H9 (cell line): ENCODE data around the gene TMEM59. TPM values are rescaled to one million over a fixed set of nuclear protein-coding genes. Genes with fewer than 3 reads are reported as not detected.

Source experiments
- DNase-seq: peaks from one replicate; pipeline ENCODE4 v3.0.0-alpha.2; 2017
- H2AFZ ChIP-seq: one replicate; pipeline ENCODE4 v1.6.1; 2013; ENCODE audit warnings: mild to moderate bottlenecking, low read length, control low read depth, moderate library complexity
- H2AK5ac ChIP-seq: 2 replicates; pipeline ENCODE4 v1.6.1; 2013; ENCODE audit warnings: low read length, control low read depth, mixed read lengths; ENCODE audit not compliant: insufficient read length
- H2BK120ac ChIP-seq: one replicate; pipeline ENCODE4 v1.6.1; 2013; ENCODE audit warnings: low read depth, mild to moderate bottlenecking, low read length, control low read depth, inconsistent platforms; ENCODE audit not compliant: poor library complexity, severe bottlenecking
- H2BK12ac ChIP-seq: 2 replicates; pipeline ENCODE4 v1.6.1; 2013; ENCODE audit warnings: low read length, control low read depth, mixed read lengths, low read depth; ENCODE audit not compliant: insufficient read length
- H2BK15ac ChIP-seq: 2 replicates; pipeline ENCODE4 v1.6.1; 2013; ENCODE audit warnings: low read depth, low read length, control low read depth
- H2BK20ac ChIP-seq: one replicate; pipeline ENCODE4 v1.6.1; 2013; ENCODE audit warnings: low read depth, mild to moderate bottlenecking, low read length, control low read depth, inconsistent platforms; ENCODE audit not compliant: poor library complexity, severe bottlenecking
- H2BK5ac ChIP-seq: 2 replicates; pipeline ENCODE4 v1.6.1; 2013; ENCODE audit warnings: low read length, control low read depth, mixed read lengths; ENCODE audit not compliant: insufficient read length
- H3K14ac ChIP-seq: 2 replicates; pipeline ENCODE4 v1.6.1; 2013; ENCODE audit warnings: low read length, control low read depth; ENCODE audit not compliant: insufficient read depth
- H3K18ac ChIP-seq: 2 replicates; pipeline ENCODE4 v1.6.1; 2013; ENCODE audit warnings: low read depth, mild to moderate bottlenecking, mixed read lengths, low read length, control low read depth; ENCODE audit not compliant: insufficient read length
- H3K23ac ChIP-seq: 2 replicates; pipeline ENCODE4 v1.6.1; 2013; ENCODE audit warnings: low read length, control low read depth, mixed read lengths, low read depth; ENCODE audit not compliant: insufficient read length
- H3K23me2 ChIP-seq: 2 replicates; pipeline ENCODE4 v1.6.1; 2013; ENCODE audit warnings: low read depth, mild to moderate bottlenecking, mixed read lengths, low read length, control low read depth; ENCODE audit not compliant: insufficient read length, poor library complexity, severe bottlenecking
- H3K27ac ChIP-seq: 2 replicates; pipeline ENCODE4 v1.5.1; 2013; ENCODE audit warnings: low read length, control low read depth, mixed read lengths, low read depth; ENCODE audit not compliant: insufficient read length
- H3K27me3 ChIP-seq: 2 replicates; pipeline ENCODE4 v1.6.1; 2013; ENCODE audit warnings: low read length, control low read depth, inconsistent platforms; ENCODE audit not compliant: insufficient read depth
- H3K4ac ChIP-seq: 2 replicates; pipeline ENCODE4 v1.6.1; 2013; ENCODE audit warnings: low read depth, mild to moderate bottlenecking, control low read depth, inconsistent platforms, low read length, moderate library complexity
- H3K4me1 ChIP-seq: 2 replicates; pipeline ENCODE4 v1.6.1; 2013; ENCODE audit warnings: low read length, control low read depth, inconsistent platforms; ENCODE audit not compliant: insufficient read depth
- H3K4me2 ChIP-seq: 2 replicates; pipeline ENCODE4 v1.6.1; 2013; ENCODE audit warnings: low read length, control low read depth, mixed read lengths; ENCODE audit not compliant: insufficient read length, insufficient read depth
- H3K56ac ChIP-seq: 2 replicates; pipeline ENCODE4 v1.6.1; 2013; ENCODE audit warnings: low read depth, mild to moderate bottlenecking, mixed read lengths, low read length, control low read depth; ENCODE audit not compliant: insufficient read length
- H3K79me1 ChIP-seq: 2 replicates; pipeline ENCODE4 v1.6.1; 2013; ENCODE audit warnings: low read depth, mild to moderate bottlenecking, moderate library complexity, low read length, control low read depth, inconsistent platforms; ENCODE audit not compliant: insufficient read depth, poor library complexity, severe bottlenecking
- H3K79me2 ChIP-seq: 2 replicates; pipeline ENCODE4 v1.6.1; 2013; ENCODE audit warnings: low read length, control low read depth, inconsistent platforms; ENCODE audit not compliant: insufficient read depth
- H3K9ac ChIP-seq: 2 replicates; pipeline ENCODE4 v1.6.1; 2013; ENCODE audit warnings: low read length, control low read depth, mixed read lengths; ENCODE audit not compliant: insufficient read length; ENCODE audit errors: extremely low read depth
- H3K9me3 ChIP-seq: one replicate; pipeline ENCODE4 v1.6.1; 2013; ENCODE audit warnings: low read depth, low read length, inconsistent platforms; ENCODE audit not compliant: control insufficient read depth
- H3T11ph ChIP-seq: one replicate; pipeline ENCODE4 v1.6.1; 2013; ENCODE audit warnings: mild to moderate bottlenecking, low read length, control low read depth, inconsistent platforms
- H4K20me1 ChIP-seq: one replicate; pipeline ENCODE4 v1.6.1; 2013; ENCODE audit not compliant: control insufficient read depth, insufficient read length, insufficient read depth
- H4K5ac ChIP-seq: 2 replicates; pipeline ENCODE4 v1.6.1; 2013; ENCODE audit warnings: low read depth, mild to moderate bottlenecking, mixed read lengths, low read length, control low read depth; ENCODE audit not compliant: insufficient read length
- H4K8ac ChIP-seq: replicated peaks from 2 replicates; pipeline ENCODE4 v1.6.1; 2013; ENCODE audit warnings: low read length, control low read depth, mixed read lengths, low read depth; ENCODE audit not compliant: insufficient read length
- H4K91ac ChIP-seq: 2 replicates; pipeline ENCODE4 v1.6.1; 2013; ENCODE audit warnings: low read depth, mild to moderate bottlenecking, moderate library complexity, mixed read lengths, low read length, control low read depth; ENCODE audit not compliant: insufficient read length
- H3K27ac Mint-ChIP-seq, 3 experiments: 2 replicates in 2 of 3; 3 replicates in 1 of 3; pipeline ENCODE4 v1.8.0; 2020 to 2021; ENCODE audit warnings: mixed read lengths in 3 of 3, mild to moderate bottlenecking in 1 of 3, moderate library complexity in 1 of 3
- H3K27me3 Mint-ChIP-seq: 2 replicates; pipeline ENCODE4 v1.8.0; 2021; ENCODE audit warnings: low read depth, mild to moderate bottlenecking, moderate library complexity, mixed read lengths
- H3K36me3 Mint-ChIP-seq, 3 experiments: 2 replicates in 2 of 3; 3 replicates in 1 of 3; pipeline ENCODE4 v1.8.0; 2020 to 2021; ENCODE audit warnings: low read depth in 3 of 3, mixed read lengths in 3 of 3; ENCODE audit not compliant: insufficient read depth in 1 of 3
- H3K4me1 Mint-ChIP-seq, 2 experiments: 2 replicates each; pipeline ENCODE4 v1.8.0; 2020; ENCODE audit warnings: mixed read lengths in 2 of 2
- H3K4me3 Mint-ChIP-seq, 2 experiments: 2 replicates in 1 of 2; 3 replicates in 1 of 2; pipeline ENCODE4 v1.8.0; 2020 to 2021; ENCODE audit warnings: mild to moderate bottlenecking in 2 of 2, mixed read lengths in 2 of 2, moderate library complexity in 1 of 2
- H3K9me3 Mint-ChIP-seq, 2 experiments: 2 replicates in 1 of 2; 3 replicates in 1 of 2; pipeline ENCODE4 v1.8.0; 2020; ENCODE audit warnings: mild to moderate bottlenecking in 2 of 2, mixed read lengths in 2 of 2, moderate library complexity in 1 of 2
- CTCF ChIP-seq: fragments of 200-600 bp; sonication (generic); conservative IDR thresholded peaks from 3 replicates; pipeline ENCODE4 v1.8.0; 2021; ENCODE audit warnings: antibody characterized with exemption, mild to moderate bottlenecking
- WGBS: extraction: QIAGEN DNeasy Blood & Tissue Kit; methylation state at CpG from one replicate; pipeline ENCODE4 v1.1.7; 2013; ENCODE audit warnings: missing lambda C conversion rate, low lambda C conversion rate, mixed read lengths; ENCODE audit not compliant: insufficient read length; ENCODE audit errors: extremely low coverage; 5-methylcytosine and 5-hydroxymethylcytosine counted together
- total RNA-seq: library from RNA; stranded (reverse); gene quantifications from 2 replicates; pipeline ENCODE4 v1.2.1, GENCODE V29; 2021

TMEM59 gene
- total RNA-seq, 1 experiment from 2014 or later = 111 TPM

- Histone ChIP-seq H3K23ac (no peak overlapping the region), H2AK5ac (no peak overlapping the region), H3K4ac (no peak overlapping the region), H3K27ac (no peak overlapping the region), H4K91ac (no peak overlapping the region), H2BK120ac (no peak overlapping the region), H4K20me1 (no peaks in the 10 kb centered on the region), H3K14ac (no peak overlapping the region), H3K4me1 (no peaks in the 10 kb centered on the region), H2BK5ac (no peak overlapping the region), H2AFZ (no peak overlapping the region), H3K18ac (no peak overlapping the region), H3T11ph (no peak overlapping the region), H3K79me1 (no peaks in the 10 kb centered on the region), H3K27me3 (no peaks in the 10 kb centered on the region), H4K8ac (no peak overlapping the region), H3K4me2 (no peak overlapping the region), H3K56ac (no peak overlapping the region), H2BK12ac (no peak overlapping the region), H3K79me2 (no peaks in the 10 kb centered on the region), H4K5ac (no peak overlapping the region), H3K23me2 (no peaks in the 10 kb centered on the region), H2BK15ac (no peak overlapping the region), H2BK20ac (no peak overlapping the region), H3K9ac (no peak overlapping the region), H3K9me3 (no peaks in the 10 kb centered on the region)
- no peak for DNase-seq
- Mint-ChIP-seq H3K4me3 (no peak overlapping the region), H3K4me1 (peaks cover 2 to 3% of the 10 kb centered on the region in 2 experiments; a peak in 3 of 4 replicates), H3K9me3 (no peaks in the 10 kb centered on the region), H3K27me3 (no peaks in the 10 kb centered on the region), H3K36me3 (no peaks in the 10 kb centered on the region; a peak in 1 of 7 replicates), H3K27ac (no peak overlapping the region)
- no peak for TF ChIP-seq CTCF
- WGBS = 100% methylated on average over 1 of the region's 3 CpGs
These were observed 38.7 kb upstream of the TMEM59 start for GRCh38 chr1:54091666-54092065.
